Measurements from ENCODE around the gene GRID2. TPM values are rescaled to one million over a fixed set of nuclear protein-coding genes. Genes with fewer than 3 reads are reported as not detected.

The GRID2 gene
- polyA plus RNA-seq, 1 of the 3 experiments (the other 2 are of a cell fraction): not detected

DNA sequence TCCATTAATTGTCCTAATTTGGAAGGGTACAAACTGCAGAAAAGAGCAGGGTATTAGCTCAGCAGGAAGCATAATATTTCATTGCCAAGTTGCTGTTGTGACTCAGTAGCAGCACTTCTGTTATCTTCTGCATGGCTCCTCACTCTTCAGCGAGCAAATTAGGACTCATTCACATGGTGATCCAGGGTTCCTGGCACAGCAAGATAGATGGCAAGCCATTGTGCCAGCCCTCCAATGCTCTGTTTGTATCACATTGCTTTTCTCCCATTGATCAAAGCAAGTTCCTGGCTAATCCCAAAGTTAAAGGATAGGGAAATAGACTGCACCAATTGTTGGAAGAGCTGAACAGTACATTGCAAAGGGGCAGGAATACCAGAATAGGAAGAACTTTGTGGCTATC is 1142.3 kb downstream of the GRID2 start:
- Histone ChIP-seq H4K20me1 (ENCODE audit: insufficient read depth) (no peaks in the 10 kb centered on the region), H3K9me3 (no peaks in the 10 kb centered on the region), H3K9me2 (no peaks in the 10 kb centered on the region), H3K27me3 (ENCODE audit: insufficient read depth) (no peaks in the 10 kb centered on the region), H3K4me3 (ENCODE audit: low read depth in 2 of 2, low read length in 1 of 2) (no peak overlapping the region), H3K36me3 (replicated peaks in 1 of 2; ENCODE audit: control insufficient read depth in 1 of 2, insufficient read depth in 2 of 2, low read length in 1 of 2) (no peaks in the 10 kb centered on the region), H2AFZ (ENCODE audit: low read depth) (no peak overlapping the region), H3K9ac (no peak overlapping the region), H3K4me1 (ENCODE audit: control insufficient read depth in 1 of 2, insufficient read depth in 2 of 2, low read depth in 1 of 2, low read length in 1 of 2) (no peaks in the 10 kb centered on the region), H3F3A (replicated peaks; ENCODE audit: insufficient read depth) (no peaks in the 10 kb centered on the region), H3K79me2 (ENCODE audit: insufficient read depth) (no peaks in the 10 kb centered on the region), H3K27ac (ENCODE audit: low read depth in 2 of 2, low read length in 1 of 2) (no peak overlapping the region), H3K4me2 (no peak overlapping the region)
- ChIA-PET CTCF (no interaction called here), POLR2A (no interaction called here)
- no peak for DNase-seq
- WGBS (ENCODE audit: low lambda C conversion rate): 25% methylated on average over 1 of the region's 1 CpG
- TF ChIP-seq SIN3A (IDR thresholded peaks at IDR 0.05; ENCODE audit: borderline replicate concordance, low read depth, low read length) (no peak), RXRA (IDR thresholded peaks at IDR 0.05; ENCODE audit: borderline replicate concordance, low read depth) (no peak), POLR2AphosphoS5 (IDR thresholded peaks at IDR 0.05; ENCODE audit: low read depth, low read length) (no peak), MEF2A (IDR thresholded peaks at IDR 0.05; ENCODE audit: borderline replicate concordance, low read depth) (no peak), TCF12 (IDR thresholded peaks at IDR 0.05) (no peak), YY1 (IDR thresholded peaks at IDR 0.05; ENCODE audit: low read depth) (no peak), RFX5 (IDR thresholded peaks at IDR 0.05; ENCODE audit: low read length) (no peak), MXI1 (IDR thresholded peaks at IDR 0.05; ENCODE audit: low read depth, low read length) (no peak), RAD21 (IDR thresholded peaks at IDR 0.05; ENCODE audit: low read length) (no peak), RCOR1 (IDR thresholded peaks at IDR 0.05; ENCODE audit: low read length) (no peak), SMC3 (IDR thresholded peaks at IDR 0.05; ENCODE audit: low read depth, low read length) (no peak), USF2 (IDR thresholded peaks at IDR 0.05; ENCODE audit: borderline replicate concordance, low read depth, low read length) (no peak), USF1 (IDR thresholded peaks at IDR 0.05; ENCODE audit: borderline replicate concordance, low read depth) (no peak), FOSL2 (IDR thresholded peaks at IDR 0.05; ENCODE audit: borderline replicate concordance, low read depth) (no peak), TEAD4 (IDR thresholded peaks at IDR 0.05; ENCODE audit: borderline replicate concordance, insufficient read depth) (no peak), FOXJ3 (CRISPR knock-in tag; IDR thresholded peaks at IDR 0.05) (no peak), NFIC (IDR thresholded peaks at IDR 0.05; ENCODE audit: borderline replicate concordance) (no peak), CHD2 (IDR thresholded peaks at IDR 0.05; ENCODE audit: low read length, partially characterized antibody) (no peak), EZH2phosphoT487 (IDR thresholded peaks at IDR 0.05; ENCODE audit: borderline replicate concordance, low read depth) (no peak)
- TF ChIP-seq, protein P1, sequence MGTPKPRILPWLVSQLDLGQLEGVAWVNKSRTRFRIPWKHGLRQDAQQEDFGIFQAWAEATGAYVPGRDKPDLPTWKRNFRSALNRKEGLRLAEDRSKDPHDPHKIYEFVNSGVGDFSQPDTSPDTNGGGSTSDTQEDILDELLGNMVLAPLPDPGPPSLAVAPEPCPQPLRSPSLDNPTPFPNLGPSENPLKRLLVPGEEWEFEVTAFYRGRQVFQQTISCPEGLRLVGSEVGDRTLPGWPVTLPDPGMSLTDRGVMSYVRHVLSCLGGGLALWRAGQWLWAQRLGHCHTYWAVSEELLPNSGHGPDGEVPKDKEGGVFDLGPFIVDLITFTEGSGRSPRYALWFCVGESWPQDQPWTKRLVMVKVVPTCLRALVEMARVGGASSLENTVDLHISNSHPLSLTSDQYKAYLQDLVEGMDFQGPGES (IDR thresholded peaks at IDR 0.05; ENCODE audit: low read depth, low read length): no peak

All from SK-N-SH (cell line).